SKM-1 treated with dmso at 0.1 percent for 144 hours (cell line): ENCODE measurements around the gene TAC4.
A peak's percentile ranks its signal among the peaks of the same experiment; 100 is the strongest.

Source experiments
- DNase-seq: peaks from one replicate; lab custom pipeline; 2025; ENCODE audit not compliant: unreplicated experiment; lab: John Stamatoyannopoulos, UW

TAC4 gene

DNA sequence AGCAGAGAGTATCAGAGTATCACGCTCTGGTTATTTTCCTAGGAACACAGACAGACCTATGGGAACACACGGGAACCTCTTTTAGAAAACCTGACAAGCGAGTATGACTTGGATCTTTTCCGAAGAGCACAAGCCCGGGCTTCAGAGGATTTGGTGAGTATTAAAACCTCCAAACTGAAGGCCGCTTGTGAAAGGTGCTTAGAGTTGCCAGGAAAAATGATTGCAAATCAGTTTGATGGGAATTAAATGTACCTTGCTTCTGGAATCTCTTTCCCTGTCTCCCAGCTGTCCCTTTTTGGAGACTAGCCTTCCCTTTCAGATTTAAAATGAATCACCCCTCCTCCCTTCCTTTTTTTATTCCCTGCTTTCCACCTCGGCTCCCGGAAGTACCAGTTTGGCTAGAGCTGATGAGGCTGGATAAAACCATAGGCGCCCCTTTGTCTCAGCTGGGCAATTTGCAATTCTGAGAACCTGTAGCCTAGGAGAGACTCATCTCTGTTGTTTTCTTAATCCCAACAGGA, 32.0 kb downstream of the TAC4 start:
- DNase-seq: no peak

DNA sequence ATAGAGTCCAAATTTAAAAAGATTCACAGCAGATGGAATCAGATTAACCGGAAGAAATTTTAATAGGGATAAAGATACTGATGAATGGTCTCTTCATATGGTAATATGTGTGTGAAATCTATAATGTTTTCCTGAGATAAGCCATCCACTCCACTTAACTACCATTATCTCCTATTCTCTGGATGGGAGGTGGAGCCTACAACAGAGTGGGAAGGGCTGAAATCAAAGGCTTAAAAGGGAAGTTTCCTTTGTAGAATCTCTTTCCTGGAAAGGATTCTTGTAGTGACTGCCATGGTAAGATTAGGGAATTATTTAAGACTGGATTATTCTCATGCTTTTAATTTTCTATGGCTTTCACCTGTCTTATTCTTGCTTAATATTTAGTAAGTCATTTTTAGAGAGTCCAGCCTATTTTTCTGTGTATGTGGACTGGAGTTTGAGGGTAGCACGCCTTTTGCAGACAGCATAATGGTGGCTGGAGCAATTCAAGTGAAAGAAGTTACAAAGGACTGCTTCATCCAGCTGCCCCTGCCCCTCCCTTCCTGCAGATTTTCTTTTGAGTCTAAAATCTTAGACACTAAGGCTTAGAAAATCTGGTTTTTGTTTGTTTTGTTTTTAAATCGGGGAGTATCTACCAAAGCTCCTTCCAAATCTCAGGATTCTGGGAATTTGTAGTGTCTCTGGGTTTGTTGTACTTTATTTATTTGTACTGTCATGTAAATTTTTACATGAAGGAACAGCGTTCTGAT, 32.9 kb downstream of the TAC4 start:
- DNase-seq: no peak

GRCh38 chr17:49809056-49809455, 38.8 kb downstream of the TAC4 start:
- no peak for DNase-seq

DNA sequence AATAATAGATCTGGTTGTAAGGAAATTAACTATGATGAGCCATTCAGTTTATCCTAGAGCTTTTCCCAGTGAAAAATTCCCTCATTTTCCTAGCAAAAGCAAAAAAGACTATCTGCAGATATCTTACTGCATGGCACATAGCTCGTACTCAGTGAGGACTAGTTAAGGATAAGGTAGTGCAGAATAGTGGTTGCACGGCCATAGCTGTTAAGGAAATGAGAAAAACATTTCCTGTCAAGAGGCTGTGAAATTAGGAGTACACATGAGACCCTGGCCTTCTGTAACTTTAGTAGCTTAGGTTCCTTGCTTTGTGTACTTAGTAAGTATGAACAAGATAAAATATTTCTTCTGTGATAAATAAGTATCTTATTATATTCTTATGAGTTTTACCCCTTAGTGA, 49.1 kb downstream of the TAC4 start:
- DNase-seq: no peak

DNA sequence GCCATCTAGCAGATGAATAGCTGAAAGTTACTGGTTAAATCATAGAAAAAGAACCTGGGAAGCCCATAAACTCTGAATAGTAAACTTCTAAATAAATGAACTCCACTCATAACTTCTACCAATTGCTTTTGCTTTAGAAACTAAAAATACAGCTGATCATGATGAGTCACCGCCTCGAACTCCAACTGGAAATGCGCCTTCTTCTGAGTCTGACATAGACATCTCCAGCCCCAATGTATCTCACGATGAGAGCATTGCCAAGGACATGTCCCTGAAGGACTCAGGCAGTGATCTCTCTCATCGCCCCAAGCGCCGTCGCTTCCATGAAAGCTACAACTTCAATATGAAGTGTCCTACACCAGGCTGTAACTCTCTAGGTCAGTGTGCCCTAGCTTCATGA, 49.7 kb downstream of the TAC4 start:
- no peak for DNase-seq

GRCh38 chr17:49795372-49795771, 52.5 kb downstream of the TAC4 start:
- no peak for DNase-seq

DNA sequence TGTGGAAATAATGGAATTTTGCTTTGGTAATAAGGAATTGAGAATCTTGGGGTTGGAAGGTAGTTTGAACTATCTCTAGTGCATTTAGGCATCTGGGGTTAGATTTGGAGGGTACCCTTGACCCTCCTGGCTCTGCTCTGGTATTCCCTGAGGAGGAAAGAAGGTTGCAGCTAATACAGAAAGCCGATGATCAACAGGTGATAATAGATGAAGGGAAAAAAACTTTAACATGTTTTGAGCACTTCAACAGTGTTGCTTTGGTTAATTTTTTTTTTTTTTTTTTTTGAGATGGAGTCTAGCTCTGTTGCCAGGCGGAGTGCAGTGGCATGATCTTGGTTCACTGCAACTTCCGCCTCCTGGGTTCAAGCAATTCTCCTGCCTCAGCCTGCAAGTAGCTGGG, 54.6 kb downstream of the TAC4 start:
- no peak for DNase-seq

GRCh38 chr17:49789243-49789578, 58.7 kb downstream of the TAC4 start:
- no peak for DNase-seq

DNA sequence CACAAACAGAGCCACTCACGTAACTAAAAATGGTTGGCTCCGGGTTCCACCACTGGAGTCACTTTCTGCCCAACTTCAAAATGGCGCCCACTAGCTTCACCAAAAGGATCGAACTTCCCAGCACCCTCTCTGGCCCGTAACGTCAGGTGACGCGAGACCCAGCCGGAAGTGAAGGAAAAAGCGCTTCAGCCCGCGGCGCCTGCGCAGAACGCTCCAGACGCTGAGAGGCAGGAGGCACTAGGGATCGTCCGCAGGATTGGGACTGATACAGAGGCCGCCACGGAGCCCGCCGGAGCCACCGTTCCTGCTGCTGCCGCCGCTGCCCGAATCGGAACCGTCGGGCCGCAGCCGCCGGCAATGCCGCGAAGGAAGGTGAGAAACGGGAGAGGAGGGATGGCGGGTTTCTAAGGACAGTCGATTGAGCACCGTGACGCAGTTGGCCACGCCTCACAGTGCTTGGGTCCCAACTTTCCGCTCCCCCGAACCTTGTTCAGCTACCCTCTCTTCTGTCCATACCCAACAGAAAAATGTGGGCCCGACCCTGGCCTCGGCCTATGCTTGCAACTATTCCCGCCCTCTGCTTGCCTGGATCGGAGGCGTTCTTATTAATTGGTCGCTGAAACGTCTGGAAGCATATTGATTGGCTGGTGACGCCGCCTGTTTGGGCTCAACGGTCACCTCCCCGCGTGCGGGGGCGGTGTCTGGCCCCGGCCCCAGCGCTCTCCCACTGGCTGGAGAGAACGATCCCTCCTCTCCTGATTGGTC, 59.2 kb downstream of the TAC4 start, which contains the start of gene KAT7:
TSS of gene KAT7 (plus strand) at position 204 of the 765 bp plus-strand sequence. CDS start at position 358, 154 bp downstream.
- peak; percentile 98 for DNase-seq
